Cardiac muscle cell (in vitro differentiated cells and primary cell): ENCODE results near the gene JMJD1C. TPM values are rescaled to one million over a fixed set of nuclear protein-coding genes. Genes with fewer than 3 reads are reported as not detected.

Experiments
- DNase-seq, 2 donors: peaks; one replicate each; pipeline versions ENCODE4 v3.0.0 to v3.0.0-alpha.2; 2010 to 2017; ENCODE audit warnings: low read depth in 1 of 2, low spot score in 1 of 2
- H3K27ac ChIP-seq: fragments of 200-600 bp; sonication (generic); 2 replicates; pipeline ENCODE4 v1.5.1; 2016
- H3K27me3 ChIP-seq: fragments of 200-600 bp; sonication (generic); 2 replicates; pipeline ENCODE4 v1.6.0; 2016; ENCODE audit warnings: control low read depth
- H3K36me3 ChIP-seq: fragments of 200-600 bp; sonication (generic); 2 replicates; pipeline ENCODE4 v1.5.1; 2016; ENCODE audit warnings: control low read depth
- H3K4me1 ChIP-seq: fragments of 200-600 bp; sonication (generic); 2 replicates; pipeline ENCODE4 v1.8.1; 2017; ENCODE audit warnings: low read depth, mild to moderate bottlenecking, mixed run types
- H3K4me3 ChIP-seq: fragments of 200-600 bp; sonication (generic); 2 replicates; pipeline ENCODE4 v1.5.1; 2016; ENCODE audit warnings: mild to moderate bottlenecking
- H3K9me3 ChIP-seq: fragments of 200-600 bp; sonication (generic); 2 replicates; pipeline ENCODE4 v1.5.1; 2017; ENCODE audit warnings: low read depth, mild to moderate bottlenecking, control low read depth
- CTCF ChIP-seq: IDR thresholded peaks from 2 replicates; pipeline ENCODE4 v1.5.1; 2012; ENCODE audit warnings: low read depth, mild to moderate bottlenecking, low read length
- polyA plus RNA-seq: library from polyadenylated mRNA; unstranded; fragments of >200 nt; fragmentation: Nextera tagmentation; extraction: Ambion mirVana; gene quantifications from 2 replicates; pipeline ENCODE4 v1.2.1, GENCODE V29; 2016
- total RNA-seq: library from RNA; depleted of rRNA; stranded (reverse); fragments of >200 nt; gene quantifications from 2 replicates; pipeline ENCODE4 v1.2.3, GENCODE V29; 2016

Gene JMJD1C
- total and polyA plus RNA-seq, 2 experiments from 2014 or later, result 59.1 to 144 TPM

DNA sequence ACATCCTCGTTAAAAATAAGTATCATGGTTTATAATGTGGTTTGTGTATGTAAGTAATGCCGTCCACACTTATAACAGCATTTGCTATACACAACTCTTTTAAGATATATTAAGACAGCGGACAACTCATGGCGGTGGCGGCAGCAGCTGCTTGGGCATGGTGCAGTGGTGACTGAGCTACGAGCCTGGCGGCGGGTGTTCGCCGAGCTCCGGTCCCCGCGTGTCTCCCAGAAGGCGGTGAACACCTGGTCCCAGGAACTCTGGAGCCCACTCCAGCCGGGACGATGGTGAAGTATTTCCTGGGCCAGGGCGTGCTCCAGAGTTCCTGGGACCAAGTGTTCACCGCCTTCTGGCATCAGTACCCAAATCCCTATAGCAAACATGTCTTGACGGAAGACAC lies 38.8 kb downstream of the JMJD1C start:
- Histone ChIP-seq H3K4me3 (no peak overlapping the region), H3K27ac (no peak overlapping the region), H3K36me3 (no peaks in the 10 kb centered on the region), H3K9me3 (no peaks in the 10 kb centered on the region), H3K27me3 (no peaks in the 10 kb centered on the region), H3K4me1 (peaks cover 6% of the 10 kb centered on the region)
- no peak for TF ChIP-seq CTCF
- no peak for DNase-seq

- TF ChIP-seq CTCF, result no peak
- H3K36me3 ChIP-seq, result no peaks in the 10 kb centered on the region
- H3K4me3 ChIP-seq, result no peak overlapping the region
- H3K27me3 ChIP-seq, result no peaks in the 10 kb centered on the region
- DNase-seq, result no peak
- H3K27ac ChIP-seq, result no peak overlapping the region
- H3K9me3 ChIP-seq, result no peaks in the 10 kb centered on the region
- H3K4me1 ChIP-seq, result peaks cover 6% of the 10 kb centered on the region
Observed at GRCh38 chr10:63425512-63425911, 40.3 kb downstream of the JMJD1C start.

DNA sequence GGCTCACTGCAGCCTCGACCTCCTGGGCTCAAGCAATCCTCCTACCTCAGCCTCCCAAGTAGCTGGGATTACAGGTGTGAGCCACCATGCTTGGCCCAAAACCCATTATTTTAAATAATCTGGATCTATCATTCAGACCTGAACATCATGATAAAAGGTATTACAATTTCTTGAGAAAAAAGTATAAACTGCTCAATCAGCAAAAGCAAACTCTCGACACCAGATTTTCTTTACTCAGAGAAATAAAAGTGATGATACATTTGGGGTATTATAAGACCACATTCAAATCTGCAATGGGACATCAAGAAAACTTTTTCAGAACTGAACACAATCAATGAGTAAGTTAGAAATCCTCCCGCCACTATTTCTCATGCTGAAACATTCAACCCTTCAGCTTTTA lies 41.2 kb downstream of the JMJD1C start:
- TF ChIP-seq CTCF, result no peak

GRCh38 chr10:63423494-63423893 lies 42.3 kb downstream of the JMJD1C start:
- no peak for TF ChIP-seq CTCF
- H3K27me3 ChIP-seq, result no peaks in the 10 kb centered on the region
- no peaks in the 10 kb centered on the region for H3K36me3 ChIP-seq
- H3K27ac ChIP-seq, result no peak overlapping the region
- DNase-seq, result peak in 1 of 2 donors; percentile 52
- no peak overlapping the region for H3K4me3 ChIP-seq
- H3K9me3 ChIP-seq, result no peaks in the 10 kb centered on the region
- H3K4me1 ChIP-seq, result peaks cover under 1% of the 10 kb centered on the region

More for the DNA sequence above, 41.2 kb downstream of the JMJD1C start:
- no peaks in the 10 kb centered on the region for H3K27me3 ChIP-seq
- no peak overlapping the region for H3K4me3 ChIP-seq
- no peak overlapping the region for H3K27ac ChIP-seq
- no peaks in the 10 kb centered on the region for H3K36me3 ChIP-seq
- DNase-seq, result no peak
- H3K9me3 ChIP-seq, result no peaks in the 10 kb centered on the region
- H3K4me1 ChIP-seq, result peaks cover 5% of the 10 kb centered on the region

DNA sequence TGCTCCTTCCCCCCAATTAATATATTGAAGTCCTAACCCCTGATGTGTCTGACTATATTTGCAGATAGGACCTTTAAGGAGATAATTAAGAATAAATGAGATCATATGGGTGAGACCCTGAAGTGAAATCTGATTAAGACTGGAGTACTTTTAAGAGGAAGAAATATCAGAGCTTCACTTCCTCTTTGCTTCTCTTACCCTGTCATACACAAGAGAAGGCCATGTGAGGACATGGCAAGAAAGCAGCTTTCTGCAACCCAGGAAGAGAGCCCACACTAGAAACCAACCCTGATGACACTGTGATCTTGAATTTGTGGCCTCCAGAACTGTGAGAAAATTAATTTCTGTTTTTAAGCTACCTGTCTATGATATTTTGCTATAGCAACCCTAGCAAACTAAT lies 44.2 kb downstream of the JMJD1C start:
- Histone ChIP-seq H3K36me3 (no peaks in the 10 kb centered on the region), H3K27ac (peak overlapping the region; percentile 26), H3K9me3 (no peaks in the 10 kb centered on the region), H3K27me3 (no peaks in the 10 kb centered on the region), H3K4me3 (no peak overlapping the region), H3K4me1 (peaks cover 16% of the 10 kb centered on the region)
- no peak for DNase-seq
- TF ChIP-seq CTCF, result no peak

DNA sequence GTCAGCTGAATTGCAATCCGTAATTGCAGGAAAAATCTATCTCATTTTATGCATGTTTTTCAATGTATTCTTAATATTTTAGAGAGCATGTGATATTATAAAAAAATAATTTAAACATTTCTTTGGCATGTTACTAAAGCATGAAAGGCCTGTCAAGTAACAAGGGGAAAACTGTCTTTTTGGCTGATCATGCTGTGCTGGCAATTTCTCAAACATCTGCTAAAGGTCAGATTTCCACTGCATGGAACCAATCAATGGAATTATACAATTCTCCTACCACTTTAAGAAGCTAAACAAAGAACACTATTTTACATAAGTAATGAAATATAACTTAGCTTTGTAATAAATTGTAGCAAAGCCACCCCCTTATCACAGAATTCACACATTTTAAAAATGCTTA lies 49.4 kb downstream of the JMJD1C start:
- H3K4me1 ChIP-seq, result peaks cover 29% of the 10 kb centered on the region
- no peak for TF ChIP-seq CTCF
- no peak for DNase-seq
- H3K36me3 ChIP-seq, result no peaks in the 10 kb centered on the region
- no peak overlapping the region for H3K4me3 ChIP-seq
- H3K27me3 ChIP-seq, result no peaks in the 10 kb centered on the region
- no peaks in the 10 kb centered on the region for H3K9me3 ChIP-seq
- H3K27ac ChIP-seq, result peak overlapping the region; percentile 11
